Subcutaneous abdominal adipose tissue (tissue), 5 donors: ENCODE results near the gene THPO.

Experiments used
- H3K27ac ChIP-seq: one replicate; pipeline ENCODE4 v1.7.0; 2013; ENCODE audit warnings: low read depth, mild to moderate bottlenecking, inconsistent platforms, low read length, moderate library complexity
- H3K27me3 ChIP-seq, 5 donors: one replicate each; pipeline ENCODE4 v1.7.0; 2013; ENCODE audit warnings: low read length in 5 of 5, inconsistent platforms in 1 of 5; ENCODE audit not compliant: control insufficient read depth in 5 of 5, insufficient read depth in 4 of 5
- H3K36me3 ChIP-seq, 5 donors: one replicate each; pipeline ENCODE4 v1.7.0; 2013; ENCODE audit warnings: low read length in 5 of 5; ENCODE audit not compliant: control insufficient read depth in 5 of 5, insufficient read depth in 5 of 5
- H3K4me1 ChIP-seq, 5 donors: one replicate each; pipeline ENCODE4 v1.7.0; 2013; ENCODE audit warnings: low read length in 5 of 5, mild to moderate bottlenecking in 3 of 5, moderate library complexity in 1 of 5; ENCODE audit not compliant: control insufficient read depth in 5 of 5, insufficient read depth in 5 of 5
- H3K4me3 ChIP-seq, 5 donors: one replicate each; pipeline ENCODE4 v1.7.0; 2013; ENCODE audit warnings: low read length in 5 of 5, low read depth in 1 of 5
- H3K9ac ChIP-seq, 5 donors: one replicate each; pipeline ENCODE4 v1.7.0; 2013; ENCODE audit warnings: low read length in 5 of 5, mild to moderate bottlenecking in 4 of 5, moderate library complexity in 3 of 5
- H3K9me3 ChIP-seq, 5 donors: one replicate each; pipeline ENCODE4 v1.7.0; 2013; ENCODE audit warnings: low read length in 5 of 5; ENCODE audit not compliant: control insufficient read depth in 5 of 5
- donor health status: healthy.
- donor health status: healthy.
- donor health status: healthy.
- donor health status: healthy.
- donor health status: healthy.

The THPO gene

DNA sequence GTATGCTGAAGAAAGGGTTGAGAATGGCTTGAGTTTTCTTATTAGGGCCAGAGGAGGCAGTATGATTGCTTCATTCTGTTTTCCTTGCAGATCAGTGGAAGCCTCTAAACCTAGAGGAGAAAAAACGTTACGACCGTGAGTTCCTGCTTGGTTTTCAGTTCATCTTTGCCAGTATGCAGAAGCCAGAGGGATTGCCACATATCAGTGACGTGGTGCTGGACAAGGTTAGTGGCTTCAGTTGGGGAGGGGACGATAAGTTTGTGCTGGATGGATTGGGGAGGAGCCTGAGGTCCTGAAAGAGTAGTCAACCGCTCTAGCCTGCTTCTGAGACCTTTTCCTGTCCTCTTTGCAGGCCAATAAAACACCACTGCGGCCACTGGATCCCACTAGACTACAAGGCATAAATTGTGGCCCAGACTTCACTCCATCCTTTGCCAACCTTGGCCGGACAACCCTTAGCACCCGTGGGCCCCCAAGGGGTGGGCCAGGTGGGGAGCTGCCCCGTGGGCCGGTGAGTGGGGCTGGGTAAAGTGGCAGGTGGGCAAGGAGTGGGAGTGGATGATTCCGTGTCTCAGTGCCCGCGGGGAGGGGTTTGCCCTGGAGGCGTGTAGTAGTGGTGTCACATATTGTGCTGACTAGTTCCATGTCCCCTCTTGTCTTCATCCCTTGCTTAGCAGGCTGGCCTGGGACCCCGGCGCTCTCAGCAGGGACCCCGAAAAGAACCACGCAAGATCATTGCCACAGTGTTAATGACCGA, 55.1 kb downstream of the THPO start:
- H3K27ac ChIP-seq, result peak overlapping the region; percentile 91
- H3K4me1 ChIP-seq, result peaks cover 27 to 59% (median 56%) of the 10 kb centered on the region in 5 donors
- H3K9ac ChIP-seq, result peak overlapping the region in 1 of 5 donors; percentile 49

More for the DNA sequence above, 55.1 kb downstream of the THPO start:
- H3K36me3 ChIP-seq, result peaks cover 10 to 84% (median 80%) of the 10 kb centered on the region in 5 donors
- H3K9me3 ChIP-seq, result no peaks in the 10 kb centered on the region
- H3K27me3 ChIP-seq, result no peaks in the 10 kb centered on the region
- no peak overlapping the region for H3K4me3 ChIP-seq
